ENCODE data around the gene SPDYC. TPM values are rescaled to one million over a fixed set of nuclear protein-coding genes. Genes with fewer than 3 reads are reported as not detected.

Gene SPDYC
- total RNA-seq, 1 experiment from 2014 or later: 1.2 TPM

DNA sequence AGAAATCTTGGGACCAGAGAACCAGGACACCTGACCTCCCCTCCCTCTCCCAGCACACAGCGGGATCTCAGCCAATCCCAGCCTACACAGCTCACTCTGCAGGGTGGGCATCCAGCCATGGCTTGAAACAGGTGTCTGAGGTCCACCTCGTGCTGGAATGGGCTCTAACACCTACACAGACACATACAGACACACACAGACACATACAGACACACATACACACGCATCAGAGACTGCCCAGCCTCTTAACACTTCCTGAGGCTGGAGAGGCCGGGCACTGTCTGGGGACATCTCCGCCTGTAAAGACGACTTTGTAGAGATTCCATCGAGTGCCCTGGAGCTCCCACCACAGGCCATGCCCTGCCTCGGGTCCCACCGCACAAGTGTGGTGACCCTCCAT lies 48.4 kb downstream of the SPDYC start:
- no TSS peak for BruUV-seq (replicated peaks)
- ChIA-PET CTCF (no interaction called here), POLR2A (no interaction called here), RAD21 (ENCODE audit: low non-redundant PET in 1 of 2, low total read pairs in 2 of 2, uncharacterized antibody in 2 of 2, unreplicated experiment in 2 of 2) (no interaction called here)
- no peaks in the 10 kb centered on the region for H3K36me3 ChIP-seq (ENCODE audit: control insufficient read depth in 1 of 2, insufficient read depth in 2 of 2, low read length in 2 of 2)
- H3K27me3 ChIP-seq (ENCODE audit: insufficient read depth, low read length): no peaks in the 10 kb centered on the region
- DNase-seq (ENCODE audit: low read depth, low spot score) (no peak), ATAC-seq (no peak)
- H4K20me1 ChIP-seq (ENCODE audit: insufficient read depth): no peaks in the 10 kb centered on the region
- H3K9me2 ChIP-seq (ENCODE audit: insufficient read depth): no peaks in the 10 kb centered on the region
- no peak overlapping the region for H3K27ac ChIP-seq (ENCODE audit: low read depth, low read length)
- H3K79me2 ChIP-seq (ENCODE audit: insufficient read depth, low read length): no peaks in the 10 kb centered on the region
- H3K9ac ChIP-seq (ENCODE audit: low read length): no peak overlapping the region
- intact Hi-C loops (cut with micrococcal nuclease): no loop called here
- no peak overlapping the region for H2AFZ ChIP-seq (ENCODE audit: low read depth, low read length, poor library complexity, severe bottlenecking)
- H3K4me3 ChIP-seq (replicated peaks in 1 of 2; ENCODE audit: low read depth in 1 of 2, low read length in 2 of 2): no peak overlapping the region
- no peak for TF ChIP-seq CBX3 (IDR thresholded peaks at IDR 0.05; ENCODE audit: low read depth)
- no peak for TF ChIP-seq SRF (IDR thresholded peaks at IDR 0.05; ENCODE audit: low read depth)
- TF ChIP-seq ELF1 (IDR thresholded peaks at IDR 0.05; ENCODE audit: borderline replicate concordance, low read depth): no peak
- no peak for TF ChIP-seq POLR2AphosphoS5 (IDR thresholded peaks at IDR 0.05; ENCODE audit: low read depth, low read length)
- no peak for TF ChIP-seq FOSL1 (IDR thresholded peaks at IDR 0.05; ENCODE audit: low read depth)
- no peak for TF ChIP-seq ZFX (IDR thresholded peaks at IDR 0.05)
- no peak for TF ChIP-seq YY1 (IDR thresholded peaks at IDR 0.05; ENCODE audit: extremely low read depth, insufficient replicate concordance, low read depth, low read length)
- TF ChIP-seq, protein P1, sequence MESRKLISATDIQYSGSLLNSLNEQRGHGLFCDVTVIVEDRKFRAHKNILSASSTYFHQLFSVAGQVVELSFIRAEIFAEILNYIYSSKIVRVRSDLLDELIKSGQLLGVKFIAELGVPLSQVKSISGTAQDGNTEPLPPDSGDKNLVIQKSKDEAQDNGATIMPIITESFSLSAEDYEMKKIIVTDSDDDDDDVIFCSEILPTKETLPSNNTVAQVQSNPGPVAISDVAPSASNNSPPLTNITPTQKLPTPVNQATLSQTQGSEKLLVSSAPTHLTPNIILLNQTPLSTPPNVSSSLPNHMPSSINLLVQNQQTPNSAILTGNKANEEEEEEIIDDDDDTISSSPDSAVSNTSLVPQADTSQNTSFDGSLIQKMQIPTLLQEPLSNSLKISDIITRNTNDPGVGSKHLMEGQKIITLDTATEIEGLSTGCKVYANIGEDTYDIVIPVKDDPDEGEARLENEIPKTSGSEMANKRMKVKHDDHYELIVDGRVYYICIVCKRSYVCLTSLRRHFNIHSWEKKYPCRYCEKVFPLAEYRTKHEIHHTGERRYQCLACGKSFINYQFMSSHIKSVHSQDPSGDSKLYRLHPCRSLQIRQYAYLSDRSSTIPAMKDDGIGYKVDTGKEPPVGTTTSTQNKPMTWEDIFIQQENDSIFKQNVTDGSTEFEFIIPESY (IDR thresholded peaks at IDR 0.05; ENCODE audit: extremely low read depth, insufficient replicate concordance, low read length): no peak
- no peak for TF ChIP-seq TCF7L2 (IDR thresholded peaks at IDR 0.05; ENCODE audit: borderline replicate concordance, extremely low read depth, insufficient read depth, insufficient read length)
- TF ChIP-seq EZH2 (IDR thresholded peaks at IDR 0.05): no peak
- no peak for TF ChIP-seq SP1 (IDR thresholded peaks at IDR 0.05; ENCODE audit: low read depth)
- TF ChIP-seq CEBPB (IDR thresholded peaks at IDR 0.05; ENCODE audit: low read depth): no peak
- TF ChIP-seq RAD21 (IDR thresholded peaks at IDR 0.05; ENCODE audit: low read depth): no peak
- TF ChIP-seq ZNF274 (IDR thresholded peaks at IDR 0.05; ENCODE audit: low read depth, low read length): no peak
- TF ChIP-seq EGR1 (IDR thresholded peaks at IDR 0.05; ENCODE audit: low read depth): no peak
- no peak for TF ChIP-seq JUND (IDR thresholded peaks at IDR 0.05)
- TF ChIP-seq, protein P2, sequence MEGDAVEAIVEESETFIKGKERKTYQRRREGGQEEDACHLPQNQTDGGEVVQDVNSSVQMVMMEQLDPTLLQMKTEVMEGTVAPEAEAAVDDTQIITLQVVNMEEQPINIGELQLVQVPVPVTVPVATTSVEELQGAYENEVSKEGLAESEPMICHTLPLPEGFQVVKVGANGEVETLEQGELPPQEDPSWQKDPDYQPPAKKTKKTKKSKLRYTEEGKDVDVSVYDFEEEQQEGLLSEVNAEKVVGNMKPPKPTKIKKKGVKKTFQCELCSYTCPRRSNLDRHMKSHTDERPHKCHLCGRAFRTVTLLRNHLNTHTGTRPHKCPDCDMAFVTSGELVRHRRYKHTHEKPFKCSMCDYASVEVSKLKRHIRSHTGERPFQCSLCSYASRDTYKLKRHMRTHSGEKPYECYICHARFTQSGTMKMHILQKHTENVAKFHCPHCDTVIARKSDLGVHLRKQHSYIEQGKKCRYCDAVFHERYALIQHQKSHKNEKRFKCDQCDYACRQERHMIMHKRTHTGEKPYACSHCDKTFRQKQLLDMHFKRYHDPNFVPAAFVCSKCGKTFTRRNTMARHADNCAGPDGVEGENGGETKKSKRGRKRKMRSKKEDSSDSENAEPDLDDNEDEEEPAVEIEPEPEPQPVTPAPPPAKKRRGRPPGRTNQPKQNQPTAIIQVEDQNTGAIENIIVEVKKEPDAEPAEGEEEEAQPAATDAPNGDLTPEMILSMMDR (IDR thresholded peaks at IDR 0.05 in 2 of 3, conservative IDR thresholded peaks at IDR 0.05 in 1 of 3; ENCODE audit: borderline replicate concordance in 1 of 3, insufficient read depth in 1 of 3, low read depth in 2 of 3, low read length in 2 of 3): no peak
- TF ChIP-seq, protein P3, sequence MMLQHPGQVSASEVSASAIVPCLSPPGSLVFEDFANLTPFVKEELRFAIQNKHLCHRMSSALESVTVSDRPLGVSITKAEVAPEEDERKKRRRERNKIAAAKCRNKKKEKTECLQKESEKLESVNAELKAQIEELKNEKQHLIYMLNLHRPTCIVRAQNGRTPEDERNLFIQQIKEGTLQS (IDR thresholded peaks at IDR 0.05): no peak
- H3K4me1 ChIP-seq (ENCODE audit: control insufficient read depth in 1 of 2, insufficient read depth in 2 of 2, low read length in 2 of 2): peaks cover 0 to 8% of the 10 kb centered on the region in 2 experiments; a peak in 1 of 4 replicates
- H3K4me2 ChIP-seq (ENCODE audit: low read length): no peak overlapping the region
- no peaks in the 10 kb centered on the region for H3K9me3 ChIP-seq (ENCODE audit: control insufficient read depth in 1 of 2, insufficient read depth in 1 of 2, low read depth in 1 of 2, low read length in 2 of 2)

Data from HCT116 (cell line).